ENCODE data around the gene BEST1.
"Not testable (repeated sequence)": the region's sequence is repeated elsewhere in the genome, so short reads cannot be mapped to it uniquely, and the experiment has no call there.

The BEST1 gene

DNA sequence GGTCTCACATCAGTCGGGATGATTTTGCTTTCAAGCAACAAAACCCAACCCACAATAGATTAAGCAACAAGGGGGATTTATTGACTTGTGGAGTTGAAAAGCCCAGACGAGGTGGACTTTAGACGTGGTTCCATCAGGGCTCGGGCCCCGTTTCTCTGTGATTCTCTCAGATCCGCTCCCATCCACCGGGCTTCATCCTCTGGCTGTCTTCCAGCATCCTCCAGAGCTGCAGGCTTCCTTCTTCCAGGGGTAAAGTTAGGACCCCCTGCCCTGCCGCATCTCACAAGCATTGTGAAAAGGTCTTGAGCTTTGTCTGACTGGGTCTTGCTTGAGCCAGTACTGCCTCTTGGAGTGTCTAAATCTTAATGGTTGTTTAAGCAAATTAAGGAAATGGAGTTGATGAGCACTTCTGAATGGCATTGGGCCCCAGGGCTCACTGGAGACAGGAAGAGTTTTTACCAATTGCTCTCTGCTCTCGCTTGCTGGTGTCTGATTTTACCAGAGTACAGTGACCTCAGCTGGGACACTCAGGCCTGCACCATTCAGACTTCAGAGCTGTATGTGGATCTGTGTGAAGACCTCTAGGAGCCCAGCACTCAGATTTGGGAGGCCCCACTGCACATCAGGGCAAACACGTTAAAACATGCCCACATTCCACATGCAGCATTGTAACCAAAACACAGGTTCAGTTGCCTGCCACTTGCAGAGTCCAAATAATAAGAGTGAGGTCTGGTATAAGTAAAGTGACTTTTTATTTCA, 30.8 kb downstream of the BEST1 start:
- DNase-seq = no peak

DNA sequence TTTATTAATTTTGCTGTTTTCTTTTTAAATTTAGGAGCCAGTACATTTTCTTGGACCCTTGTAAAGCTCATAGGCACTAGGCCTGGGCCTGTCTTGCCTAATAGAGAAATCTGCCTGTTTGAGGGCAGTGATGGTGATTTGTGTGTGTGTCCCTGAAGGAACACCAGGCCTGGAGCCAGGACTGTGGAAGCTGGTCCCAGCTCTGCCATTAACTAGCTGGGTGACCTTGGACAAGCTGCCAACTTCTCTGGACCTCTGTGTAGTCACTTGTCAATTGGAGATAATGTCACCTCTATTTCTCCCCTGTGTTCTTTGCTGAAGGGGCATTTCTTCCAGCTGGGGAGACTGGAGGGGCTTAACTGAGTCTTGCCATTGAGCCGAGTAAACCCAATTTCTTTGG, 33.3 kb downstream of the BEST1 start:
- no peak for DNase-seq

DNA sequence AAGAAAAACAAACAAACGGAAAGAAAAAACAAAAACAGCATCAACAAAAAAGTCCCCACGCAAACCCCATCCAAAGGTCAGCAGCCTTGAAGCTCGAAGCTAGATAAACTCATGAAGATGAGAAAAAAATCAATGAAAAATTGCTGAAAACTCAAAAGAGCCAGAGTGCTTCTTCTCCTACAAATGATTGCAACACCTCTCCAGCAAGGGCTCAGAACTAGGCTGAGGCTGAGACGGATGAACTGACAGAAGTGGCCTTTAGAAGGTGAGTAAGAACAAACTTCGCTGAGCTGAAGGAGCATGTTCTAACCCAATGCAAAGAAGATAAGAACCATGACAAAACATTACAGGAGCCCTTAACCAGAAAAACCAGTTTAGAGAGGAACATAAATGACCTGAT, 35.7 kb downstream of the BEST1 start:
- no peak for DNase-seq

DNA sequence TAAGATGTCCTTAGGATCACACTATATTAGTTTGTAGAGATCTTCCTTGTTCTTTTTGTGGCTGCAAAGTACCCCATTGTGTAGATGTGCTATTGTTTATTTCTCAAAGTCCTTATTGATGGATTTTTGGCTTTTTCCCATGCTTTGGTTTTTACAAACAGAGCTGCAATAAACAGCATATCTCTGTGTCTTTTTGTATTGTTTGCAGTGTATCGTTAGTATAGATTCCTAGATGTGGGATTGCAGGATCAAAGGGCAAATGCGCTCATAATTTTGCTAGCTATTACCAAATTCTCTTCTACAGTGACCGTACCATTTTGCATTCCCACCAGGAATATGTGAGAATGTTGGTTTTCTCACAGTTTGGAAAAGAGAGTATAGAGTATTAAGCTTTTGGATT, 44.8 kb downstream of the BEST1 start:
- no peak for DNase-seq

DNA sequence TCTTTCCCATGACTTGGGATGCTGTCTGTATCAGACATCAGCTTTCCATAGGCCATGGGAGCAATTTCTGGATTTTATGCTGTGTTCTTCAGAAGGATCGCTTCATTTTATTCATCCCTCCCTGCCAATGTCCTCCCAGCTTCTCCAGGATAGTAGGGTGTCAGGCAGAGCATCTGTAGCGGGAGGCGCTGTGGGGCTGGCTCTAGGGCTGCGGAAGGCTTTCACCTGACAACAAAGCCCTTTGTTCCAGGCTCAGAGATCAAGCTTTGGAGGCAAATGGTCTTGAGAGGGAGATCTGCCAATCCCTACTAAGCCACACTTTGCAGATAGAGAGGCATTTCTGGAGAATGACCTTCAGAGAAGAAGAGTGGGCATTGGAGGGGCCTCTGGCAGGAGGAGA, 46.8 kb downstream of the BEST1 start:
- DNase-seq = no peak

DNA sequence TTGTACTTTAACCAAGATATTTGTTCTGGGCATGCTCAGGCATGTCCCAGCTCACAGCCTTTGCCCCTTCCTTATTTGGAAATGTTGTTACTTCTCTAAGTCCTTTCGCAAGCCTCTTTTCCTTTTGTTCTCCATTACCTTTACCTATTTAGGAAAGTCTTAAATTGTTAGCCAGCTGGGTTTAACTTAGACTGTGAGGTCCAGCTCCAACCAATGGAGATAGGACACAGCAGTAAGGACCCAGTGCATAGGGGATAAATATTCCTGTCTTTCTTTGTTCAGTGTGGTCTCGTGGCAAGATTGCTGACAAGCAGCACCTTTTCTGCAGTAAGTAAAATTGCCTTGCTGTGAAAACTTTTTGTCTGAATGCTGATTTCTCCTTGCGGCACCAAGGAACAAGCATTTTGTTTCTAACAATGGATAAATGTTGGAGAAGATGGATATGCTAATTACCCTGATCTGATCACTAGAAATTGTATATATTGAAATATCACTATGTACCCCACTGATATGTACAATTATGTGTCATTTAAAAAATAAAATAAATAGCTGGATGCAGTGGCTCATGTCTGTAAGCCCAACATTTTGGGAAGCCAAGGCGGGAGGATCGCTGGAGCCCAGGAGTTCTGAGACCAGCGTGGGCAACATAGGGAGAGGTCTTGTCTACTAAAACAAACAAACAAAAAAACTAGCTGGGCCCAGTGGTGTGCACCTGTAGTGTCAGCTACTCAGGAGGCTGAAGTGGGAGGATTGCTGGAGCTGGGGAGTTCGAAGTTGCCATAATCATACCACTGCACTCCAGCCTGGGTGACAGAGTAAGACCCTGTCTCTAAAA, 49.2 kb downstream of the BEST1 start:
- DNase-seq = no peak

DNA sequence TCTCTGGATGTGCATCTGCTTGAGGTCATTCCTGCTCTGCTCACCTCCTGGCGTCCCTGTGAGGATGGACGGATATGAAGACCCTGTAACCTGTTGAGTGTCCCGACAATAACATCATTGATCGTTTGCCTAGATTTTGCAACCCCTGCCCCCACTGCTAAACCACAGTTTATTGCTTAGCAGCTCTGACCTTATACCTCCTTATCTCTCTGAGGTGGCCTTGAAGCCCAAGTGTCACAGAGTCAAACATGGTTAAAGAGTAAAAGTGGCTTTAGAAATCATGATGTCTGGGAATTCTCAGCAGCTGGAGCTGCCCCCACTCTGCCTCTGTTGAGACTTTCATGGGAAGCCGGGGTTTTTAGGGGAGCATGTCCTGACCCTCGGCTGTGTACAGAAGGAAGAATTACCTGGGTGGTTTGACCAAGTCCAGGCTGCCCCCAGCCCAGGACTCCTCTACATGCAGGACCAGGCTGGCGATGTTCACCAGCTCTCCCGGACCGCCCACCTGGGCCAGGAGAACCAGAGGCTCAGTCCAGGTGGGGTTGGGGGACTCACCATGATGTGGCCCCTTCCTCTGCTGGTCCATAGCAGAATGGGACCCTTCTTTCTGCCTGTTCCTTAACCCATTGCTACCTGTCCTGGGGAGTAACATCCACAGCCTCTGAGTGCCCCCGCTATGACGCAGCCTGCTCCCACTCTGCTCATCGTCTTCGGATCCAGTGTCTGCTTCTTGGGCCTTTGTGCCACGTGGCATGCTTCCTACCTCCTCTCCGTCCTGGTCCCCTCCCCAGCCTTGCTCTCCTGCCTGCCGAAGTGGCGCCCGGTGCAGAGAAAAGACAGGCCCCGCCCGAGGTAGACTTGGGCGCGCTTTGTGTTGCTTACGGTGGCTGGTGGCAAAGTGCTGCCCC, 50.6 kb downstream of the BEST1 start:
- no peak for DNase-seq

DNA sequence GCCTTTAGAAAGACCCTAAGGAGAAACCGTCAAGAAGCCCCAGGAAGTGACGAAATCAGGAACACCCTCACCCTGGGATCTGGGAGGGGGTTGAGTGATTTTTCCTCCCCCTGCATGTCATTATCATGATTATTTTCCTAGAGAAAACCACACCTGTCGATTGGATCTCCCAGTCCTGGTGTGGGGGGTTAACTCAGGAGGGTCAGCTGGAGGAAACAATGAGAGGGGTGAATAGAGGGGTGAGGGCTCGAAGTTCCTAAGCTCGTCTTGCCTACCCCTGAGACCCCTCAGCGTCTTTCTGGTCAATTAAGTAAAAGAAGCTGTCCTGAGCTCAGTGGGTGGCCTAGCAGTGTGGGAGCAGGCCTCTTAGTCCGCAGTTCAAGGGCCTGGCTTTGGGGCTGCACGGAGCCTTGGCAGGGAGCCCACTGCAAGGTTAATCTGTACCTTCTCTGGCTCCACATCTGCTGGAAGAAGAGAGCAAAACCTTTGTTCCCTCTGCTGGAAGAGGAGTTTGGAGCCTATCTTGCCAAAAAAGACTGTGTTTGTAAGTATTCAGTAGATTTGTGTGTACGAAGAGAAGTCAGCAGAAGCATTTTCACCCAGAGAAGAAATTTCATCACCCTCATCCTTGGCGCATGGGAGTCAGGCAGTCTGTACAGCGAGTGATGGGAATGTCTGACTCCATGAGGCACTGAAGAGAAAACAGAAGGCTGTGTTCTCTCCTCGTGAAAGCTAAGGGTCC, 51.5 kb downstream of the BEST1 start:
- no peak for DNase-seq

DNA sequence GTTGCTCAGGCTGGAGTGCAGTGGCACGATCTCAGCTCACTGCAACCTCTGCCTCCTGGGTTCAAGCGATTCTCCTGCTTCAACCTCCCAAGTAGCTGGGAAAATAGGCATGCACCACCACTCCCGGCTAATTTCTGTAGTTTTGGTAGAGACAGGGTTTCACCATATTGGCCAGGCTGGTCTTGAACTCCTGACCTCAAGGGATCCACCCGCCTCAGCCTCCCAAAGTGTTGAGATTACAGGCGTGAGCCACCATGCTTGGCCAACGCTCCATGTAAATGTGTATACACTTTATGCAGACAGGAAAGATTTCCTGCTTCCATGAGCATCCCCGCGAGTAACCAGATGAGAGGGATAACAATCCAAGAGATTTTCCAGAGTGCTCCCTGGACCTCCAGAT, 52.1 kb downstream of the BEST1 start:
- DNase-seq = not testable (repeated sequence)

DNA sequence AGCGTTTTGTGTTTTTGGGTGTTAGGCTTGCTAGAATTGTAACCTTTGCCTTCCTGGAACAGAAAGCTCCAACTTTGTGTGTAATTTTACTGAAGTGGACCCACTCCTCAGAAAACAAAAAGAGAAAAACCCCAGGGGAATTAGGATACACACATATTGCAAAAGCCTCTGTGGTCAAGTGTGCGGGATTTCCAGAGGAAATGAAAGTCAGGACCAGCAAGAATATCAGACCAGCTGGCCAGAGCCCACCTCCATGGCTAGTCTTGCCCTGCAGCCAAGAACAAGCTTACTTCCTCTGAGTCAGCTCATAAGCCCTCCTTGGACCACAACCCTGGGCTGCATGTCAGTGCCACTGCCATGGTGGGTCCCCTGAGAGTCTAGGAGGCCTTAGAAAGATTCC, 54.3 kb downstream of the BEST1 start:
- peak; percentile 8 for DNase-seq

DNA sequence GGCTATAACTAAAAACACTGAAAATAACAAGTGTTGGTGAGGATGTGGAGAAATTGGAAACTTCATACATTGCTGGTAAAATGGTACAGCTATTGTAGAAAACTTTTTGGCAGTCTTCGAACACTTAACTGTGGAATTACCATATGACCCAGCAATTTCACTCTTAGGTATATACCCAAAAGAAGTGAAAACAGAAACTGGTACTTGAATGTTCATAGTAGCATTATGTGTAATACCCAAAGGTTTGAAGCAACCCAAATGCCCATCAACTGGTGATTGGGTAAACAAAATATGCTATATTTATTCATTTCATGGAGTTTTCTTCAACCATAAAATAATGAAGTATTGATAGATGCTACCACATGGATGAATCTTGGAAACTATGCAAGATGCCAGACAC, 58.0 kb downstream of the BEST1 start:
- no peak for DNase-seq

DNA sequence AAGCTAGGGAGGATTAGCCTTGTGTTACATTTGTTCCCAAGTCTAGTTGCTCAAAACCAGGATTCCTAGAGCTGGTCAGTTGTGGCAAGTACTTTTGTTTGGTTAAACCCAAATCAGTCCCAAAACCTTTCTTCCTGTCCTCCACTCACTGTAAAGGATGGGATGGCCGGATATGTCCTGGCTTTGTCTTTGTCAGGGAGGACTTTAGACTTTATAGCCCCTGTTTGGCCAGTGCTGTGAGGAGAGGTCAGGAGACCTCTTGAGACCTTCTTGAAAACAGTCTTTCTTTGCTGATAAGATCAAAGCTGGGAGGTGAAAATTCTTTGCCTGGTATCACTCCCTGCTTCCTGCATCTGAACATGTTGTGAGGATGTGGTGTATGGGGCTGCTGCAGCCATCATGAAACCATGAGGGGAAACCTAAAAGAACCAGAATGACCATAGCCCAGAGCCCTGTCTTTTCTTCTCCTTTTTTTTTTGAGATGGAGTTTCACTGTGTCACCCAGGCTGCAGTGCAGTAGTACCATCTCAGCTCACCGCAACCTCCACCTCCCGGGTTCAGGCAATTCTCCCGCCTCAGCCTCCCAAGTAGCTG, 60.9 kb downstream of the BEST1 start:
- DNase-seq = no peak

DNA sequence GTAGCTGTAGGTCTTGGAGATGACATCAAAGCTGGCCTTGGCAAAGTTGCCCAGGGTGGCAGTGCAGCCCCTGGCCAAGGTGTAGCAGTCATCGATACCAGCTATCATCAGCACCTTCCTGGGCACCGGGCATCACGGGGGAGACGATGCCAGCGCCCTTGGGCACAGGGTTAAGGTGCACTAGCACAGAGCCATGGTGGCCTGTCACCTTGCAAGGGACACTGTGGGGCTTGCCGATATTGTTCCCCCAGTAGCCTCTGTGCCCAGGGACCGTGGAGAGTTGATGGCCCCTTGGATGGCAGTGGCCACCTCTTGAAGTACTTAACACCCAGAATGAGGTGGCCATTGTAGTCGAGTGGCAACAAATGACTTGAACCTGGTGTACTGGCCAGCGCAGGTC, 61.7 kb downstream of the BEST1 start:
- no peak for DNase-seq

DNA sequence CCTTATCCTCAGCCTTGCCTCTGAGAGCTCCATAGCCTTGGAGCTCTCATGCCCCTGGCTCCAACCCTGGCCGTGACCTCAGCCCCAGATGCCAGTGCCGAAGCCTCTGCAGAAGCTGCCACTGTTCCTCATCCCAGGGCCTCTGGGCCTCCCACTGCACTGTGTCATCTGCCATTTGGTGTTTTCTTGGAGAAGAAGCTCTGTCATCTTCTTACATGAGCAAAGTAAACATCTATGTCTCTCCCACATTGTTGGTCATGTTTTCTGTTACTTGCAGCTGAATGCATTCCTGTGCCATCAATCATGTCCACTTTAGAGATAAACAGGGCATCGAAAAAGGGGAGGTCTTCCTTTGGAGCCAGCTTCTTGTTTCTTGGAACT, 62.3 kb downstream of the BEST1 start:
- no peak for DNase-seq

DNA sequence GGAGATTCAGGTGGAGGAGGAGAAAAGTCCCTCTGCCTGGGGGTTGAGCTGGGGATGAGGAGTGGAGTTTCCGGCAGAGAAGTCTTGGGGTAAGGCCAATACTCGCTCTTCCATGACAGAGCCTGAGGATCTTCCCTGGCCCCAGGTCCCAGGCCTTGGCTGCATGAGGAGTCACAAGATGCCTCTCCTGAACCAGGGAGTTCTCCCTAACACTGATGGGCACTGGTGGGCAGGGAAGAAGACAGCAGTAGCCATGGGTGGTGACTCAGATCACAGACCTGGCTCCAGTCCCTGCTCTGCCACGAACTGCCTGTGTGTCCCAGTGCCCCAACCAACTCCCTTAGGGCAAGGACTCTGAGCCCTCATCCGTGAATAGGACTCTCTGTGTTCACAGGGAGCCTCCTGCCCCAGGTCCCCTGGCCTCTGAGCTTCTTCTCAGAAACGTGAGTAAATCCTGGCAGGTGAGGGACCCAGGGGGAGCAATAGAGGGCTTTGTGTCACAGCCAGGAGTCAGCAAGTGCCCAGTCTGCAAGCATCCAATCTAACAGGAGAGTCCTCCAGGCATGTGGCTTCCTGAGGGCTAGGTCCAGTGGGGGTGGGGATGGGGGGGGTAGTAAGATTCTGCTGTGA, 62.8 kb downstream of the BEST1 start:
- DNase-seq = no peak
